ENCODE measurements around the gene HOXB6. TPM values are rescaled to one million over a fixed set of nuclear protein-coding genes. Genes with fewer than 3 reads are reported as not detected.

The HOXB6 gene
- polyA plus RNA-seq, 3 donors from 2014 or later = not detected

GRCh38 chr17:48641541-48642058 is 36.8 kb upstream of the HOXB6 start:
- Mint-ChIP-seq H3K27me3 (ENCODE audit: low read depth in 3 of 3) (peaks cover 18 to 38% (median 32%) of the 10 kb centered on the region in 3 donors), H3K36me3 (peaks cover 0 to 7% (median 0%) of the 10 kb centered on the region in 3 donors), H3K27ac (no peak overlapping the region), H3K4me3 (peak overlapping the region in 1 of 5 donors; percentile 12), H3K4me1 (peaks cover 6 to 16% of the 10 kb centered on the region in 2 donors), H3K9me3 (no peaks in the 10 kb centered on the region)
- DNase-seq = no peak

- Mint-ChIP-seq H3K36me3 (peaks cover 0 to 7% (median 0%) of the 10 kb centered on the region in 3 donors), H3K27me3 (ENCODE audit: low read depth in 3 of 3) (peaks cover 22 to 44% (median 38%) of the 10 kb centered on the region in 3 donors), H3K27ac (no peak overlapping the region), H3K9me3 (no peaks in the 10 kb centered on the region), H3K4me1 (peaks cover 3 to 15% of the 10 kb centered on the region in 2 donors), H3K4me3 (no peak overlapping the region)
- DNase-seq = no peak
These were observed 36.0 kb upstream of the HOXB6 start for GRCh38 chr17:48640858-48641180.

- no peak overlapping the region for H3K27ac Mint-ChIP-seq
- H3K9me3 Mint-ChIP-seq = no peaks in the 10 kb centered on the region
- H3K27me3 Mint-ChIP-seq (ENCODE audit: low read depth in 3 of 3) = peaks cover 21 to 44% (median 40%) of the 10 kb centered on the region in 3 donors
- no peak for DNase-seq
- H3K36me3 Mint-ChIP-seq = peaks cover 0 to 7% (median 0%) of the 10 kb centered on the region in 3 donors
- H3K4me1 Mint-ChIP-seq = peaks cover 3 to 9% of the 10 kb centered on the region in 2 donors
- H3K4me3 Mint-ChIP-seq = no peak overlapping the region
These were observed 35.4 kb upstream of the HOXB6 start for GRCh38 chr17:48639982-48640857.

GRCh38 chr17:48639136-48639535 is 34.4 kb upstream of the HOXB6 start:
- Mint-ChIP-seq H3K9me3 (no peaks in the 10 kb centered on the region), H3K27ac (no peak overlapping the region), H3K36me3 (peaks cover 0 to 7% (median 0%) of the 10 kb centered on the region in 3 donors), H3K27me3 (ENCODE audit: low read depth in 3 of 3) (peaks cover 26 to 44% (median 39%) of the 10 kb centered on the region in 3 donors), H3K4me1 (peaks cover 5 to 14% of the 10 kb centered on the region in 2 donors), H3K4me3 (no peak overlapping the region)
- DNase-seq = no peak

GRCh38 chr17:48637323-48638260 is 32.8 kb upstream of the HOXB6 start:
- H3K36me3 Mint-ChIP-seq = peaks cover 0 to 7% (median 0%) of the 10 kb centered on the region in 3 donors
- no peak overlapping the region for H3K27ac Mint-ChIP-seq
- peaks cover 9 to 22% of the 10 kb centered on the region in 2 donors for H3K4me1 Mint-ChIP-seq
- H3K27me3 Mint-ChIP-seq (ENCODE audit: low read depth in 3 of 3) = peaks cover 32 to 43% (median 36%) of the 10 kb centered on the region in 3 donors
- peaks cover 0 to 4% (median 0%) of the 10 kb centered on the region in 6 donors for H3K9me3 Mint-ChIP-seq
- DNase-seq = no peak
- H3K4me3 Mint-ChIP-seq = no peak overlapping the region

GRCh38 chr17:48636177-48637018 is 31.6 kb upstream of the HOXB6 start:
- DNase-seq = peak; percentile 47 to 56 (median 52)
- Mint-ChIP-seq H3K9me3 (peaks cover 0 to 4% (median 0%) of the 10 kb centered on the region in 6 donors), H3K4me3 (peak overlapping the region in 2 of 5 donors; percentile 5 to 38), H3K4me1 (peaks cover 8 to 16% of the 10 kb centered on the region in 2 donors), H3K27me3 (ENCODE audit: low read depth in 3 of 3) (peaks cover 30 to 41% (median 36%) of the 10 kb centered on the region in 3 donors), H3K36me3 (peaks cover 0 to 6% (median 0%) of the 10 kb centered on the region in 3 donors), H3K27ac (peak overlapping the region in 1 of 6 donors; percentile 20)

GRCh38 chr17:48634493-48635208 is 29.9 kb upstream of the HOXB6 start:
- H3K27ac Mint-ChIP-seq = no peak overlapping the region
- peaks cover 8 to 15% of the 10 kb centered on the region in 2 donors for H3K4me1 Mint-ChIP-seq
- H3K27me3 Mint-ChIP-seq (ENCODE audit: low read depth in 3 of 3) = peaks cover 31 to 49% (median 47%) of the 10 kb centered on the region in 3 donors
- no peak for DNase-seq
- H3K4me3 Mint-ChIP-seq = peak overlapping the region in 2 of 5 donors; percentile 25 to 45
- H3K36me3 Mint-ChIP-seq = peaks cover 0 to 2% (median 0%) of the 10 kb centered on the region in 3 donors
- peaks cover 0 to 4% (median 0%) of the 10 kb centered on the region in 6 donors for H3K9me3 Mint-ChIP-seq

- Mint-ChIP-seq H3K4me1 (peaks cover 8 to 15% of the 10 kb centered on the region in 2 donors), H3K9me3 (peaks cover 0 to 4% (median 0%) of the 10 kb centered on the region in 6 donors), H3K27ac (no peak overlapping the region), H3K27me3 (ENCODE audit: low read depth in 3 of 3) (peaks cover 27 to 53% (median 42%) of the 10 kb centered on the region in 3 donors), H3K4me3 (no peak overlapping the region), H3K36me3 (no peaks in the 10 kb centered on the region)
- DNase-seq = no peak
These were observed 28.5 kb upstream of the HOXB6 start for GRCh38 chr17:48633266-48633677.

- peak overlapping the region in 2 of 5 donors; percentile 0 to 1 for H3K4me3 Mint-ChIP-seq
- no peak overlapping the region for H3K27ac Mint-ChIP-seq
- peaks cover 0 to 4% (median 0%) of the 10 kb centered on the region in 6 donors for H3K9me3 Mint-ChIP-seq
- peaks cover 30 to 58% (median 46%) of the 10 kb centered on the region in 3 donors for H3K27me3 Mint-ChIP-seq (ENCODE audit: low read depth in 3 of 3)
- H3K4me1 Mint-ChIP-seq = peaks cover 8 to 15% of the 10 kb centered on the region in 2 donors
- no peak for DNase-seq
- no peaks in the 10 kb centered on the region for H3K36me3 Mint-ChIP-seq
These were observed 27.9 kb upstream of the HOXB6 start for GRCh38 chr17:48632579-48633265.

GRCh38 chr17:48631693-48632578 is 27.1 kb upstream of the HOXB6 start:
- Mint-ChIP-seq H3K36me3 (no peaks in the 10 kb centered on the region), H3K4me3 (no peak overlapping the region), H3K27ac (no peak overlapping the region), H3K27me3 (ENCODE audit: low read depth in 3 of 3) (peaks cover 30 to 59% (median 46%) of the 10 kb centered on the region in 3 donors), H3K9me3 (peaks cover 0 to 4% (median 0%) of the 10 kb centered on the region in 6 donors), H3K4me1 (peaks cover 10 to 18% of the 10 kb centered on the region in 2 donors)
- DNase-seq = no peak

Measured in immature natural killer cell (primary cell).